OCI-LY1 (cell line): ENCODE results near the gene IQCK.

Source experiments
- CTCF ChIP-seq: fragments of 200-600 bp; sonication (generic), shearing (Covaris generic); IDR thresholded peaks from 2 replicates; pipeline ENCODE4 v1.5.1; 2017; ENCODE audit warnings: mild to moderate bottlenecking, antibody characterized with exemption, low read length, moderate library complexity, mixed read lengths
- EZH2 ChIP-seq: fragments of 200-600 bp; sonication (generic), shearing (Covaris generic); IDR thresholded peaks from 2 replicates; pipeline ENCODE4 v1.8.0; 2017; ENCODE audit warnings: borderline replicate concordance, mixed run types, mild to moderate bottlenecking, antibody characterized with exemption, low read length, moderate library complexity, mixed read lengths

DNA sequence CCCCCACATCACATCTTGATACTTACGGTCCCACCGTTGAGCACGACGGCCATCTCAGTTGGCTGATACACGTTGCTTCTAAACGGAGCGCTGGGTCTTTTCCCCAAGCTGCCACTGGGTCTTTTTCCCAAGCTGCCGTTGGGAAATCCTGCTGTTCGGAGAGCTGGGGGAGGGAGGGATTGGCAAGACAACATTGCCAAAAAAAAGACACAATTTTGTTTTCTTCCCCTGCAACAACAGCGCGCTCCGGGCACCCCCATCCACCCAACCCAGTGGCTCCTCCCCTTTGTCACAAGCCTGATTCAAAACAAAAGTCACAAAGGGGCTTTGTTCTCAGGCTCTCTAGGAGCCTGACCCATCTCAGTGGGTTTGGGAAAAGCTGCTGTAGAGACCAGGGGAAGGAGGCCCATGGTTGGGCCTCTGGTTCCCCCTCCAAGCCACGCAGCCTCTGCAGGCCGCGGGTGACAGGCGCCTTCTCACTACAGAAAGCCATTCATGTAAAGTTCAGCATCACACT, 143.8 kb downstream of the IQCK start:
- no peak for TF ChIP-seq CTCF
- no peak for TF ChIP-seq EZH2
